OCI-LY7 (cell line): Measurements from ENCODE around the gene HAPLN2. TPM values are rescaled to one million over a fixed set of nuclear protein-coding genes. Genes with fewer than 3 reads are reported as not detected.
A peak's percentile ranks its signal among the peaks of the same experiment; 100 is the strongest.
"Not testable (repeated sequence)": the region's sequence is repeated elsewhere in the genome, so short reads cannot be mapped to it uniquely, and the experiment has no call there.

ENCODE experiments used
- BruUV-seq: library from RNA; stranded (reverse); fragments of 400-500 nt; replicated peaks from 2 replicates; lab custom pipeline; 2021; lab: Mats Ljungman, UMichigan
- CTCF ChIA-PET: fragments of 300-600 bp; sonication (Branson Sonifier 250); formaldehyde crosslinking; loops from one replicate; lab custom pipeline; 2022; ENCODE audit warnings: antibody characterized with exemption; ENCODE audit not compliant: unreplicated experiment; lab: Charles Lee
- POLR2A ChIA-PET: fragments of 300-600 bp; sonication (Branson Sonifier 250); formaldehyde crosslinking; loops from one replicate; lab custom pipeline; 2022; ENCODE audit warnings: antibody characterized with exemption; lab: Charles Lee
- DNase-seq: peaks from one replicate; pipeline ENCODE4 v3.0.0-alpha.2; 2015; ENCODE audit warnings: low spot score
- H2AFZ ChIP-seq: fragments of 200-600 bp; sonication (generic), shearing (Covaris generic); 2 replicates; pipeline ENCODE4 v1.6.1; 2014; ENCODE audit warnings: mild to moderate bottlenecking, antibody characterized with exemption, low read length, moderate library complexity
- H3K27ac ChIP-seq: fragments of 200-600 bp; sonication (generic); 2 replicates; pipeline ENCODE4 v1.5.1; 2014; ENCODE audit warnings: mixed run types, low read depth, mild to moderate bottlenecking, moderate library complexity, low read length, inconsistent platforms; ENCODE audit not compliant: poor library complexity, severe bottlenecking
- H3K36me3 ChIP-seq: fragments of 200-600 bp; sonication (generic); 2 replicates; pipeline ENCODE4 v1.6.1; 2014; ENCODE audit warnings: mild to moderate bottlenecking, antibody characterized with exemption, low read length, moderate library complexity, mixed read lengths; ENCODE audit not compliant: insufficient read depth
- H3K4me1 ChIP-seq: fragments of 200-600 bp; sonication (generic); 2 replicates; pipeline ENCODE4 v1.5.1; 2014; ENCODE audit warnings: mild to moderate bottlenecking, low read length; ENCODE audit not compliant: insufficient read depth, poor library complexity, severe bottlenecking
- H3K4me2 ChIP-seq: fragments of 200-600 bp; sonication (generic); 2 replicates; pipeline ENCODE4 v1.6.1; 2014; ENCODE audit warnings: mild to moderate bottlenecking, low read length
- H3K4me3 ChIP-seq: fragments of 200-600 bp; sonication (generic); 2 replicates; pipeline ENCODE4 v1.5.1; 2014; ENCODE audit warnings: mild to moderate bottlenecking, low read depth, low read length; ENCODE audit not compliant: poor library complexity, severe bottlenecking
- H3K79me2 ChIP-seq: fragments of 200-600 bp; sonication (generic); 2 replicates; pipeline ENCODE4 v1.6.1; 2016; ENCODE audit warnings: low read depth, mild to moderate bottlenecking, low read length, moderate library complexity, mixed read lengths; ENCODE audit not compliant: insufficient read depth
- H3K9me2 ChIP-seq: fragments of 200-600 bp; sonication (generic); 2 replicates; pipeline ENCODE4 v1.6.1; 2016; ENCODE audit warnings: mild to moderate bottlenecking, low read length, mixed read lengths; ENCODE audit not compliant: insufficient read depth
- H3K9me3 ChIP-seq: fragments of 200-600 bp; sonication (generic); 2 replicates; pipeline ENCODE4 v1.6.1; 2014; ENCODE audit warnings: mild to moderate bottlenecking, mixed run types, low read length, mixed read lengths
- H4K20me1 ChIP-seq: fragments of 200-600 bp; sonication (generic); 2 replicates; pipeline ENCODE4 v1.6.1; 2014; ENCODE audit warnings: mild to moderate bottlenecking, antibody characterized with exemption, low read length, moderate library complexity, mixed read lengths; ENCODE audit not compliant: insufficient read depth
- EZH2phosphoT487 ChIP-seq: fragments of 200-600 bp; sonication (generic); IDR thresholded peaks from 2 replicates; pipeline ENCODE4 v1.6.1; 2018; ENCODE audit warnings: low read depth, borderline replicate concordance, mild to moderate bottlenecking, mixed run types, antibody characterized with exemption, low read length, moderate library complexity, mixed read lengths
- intact Hi-C: fragments of 100-400 bp; cut with micrococcal nuclease; formaldehyde crosslinking; loops from one replicate; pipeline ENCODE4 v1.10.0; 2022; ENCODE audit not compliant: unreplicated experiment
- total RNA-seq, 2 experiments: library from RNA; depleted of rRNA in 1 of 2; stranded (reverse); fragments of >200 nt in 1 of 2; shearing (Covaris generic) in 1 of 2; gene quantifications; 2 replicates each; pipeline ENCODE4 v1.2.3, GENCODE V29; 2014 to 2022
- TF ChIP-seq, protein P1 (sequence below): fragments of 200-600 bp; sonication (generic); conservative IDR thresholded peaks from 2 replicates; pipeline ENCODE4 v1.5.1; 2014; ENCODE audit warnings: mild to moderate bottlenecking, antibody characterized with exemption, low read length, moderate library complexity, mixed read lengths

Gene HAPLN2
- total RNA-seq, 2 experiments from 2014 or later: 0.41 to 1.1 TPM

DNA sequence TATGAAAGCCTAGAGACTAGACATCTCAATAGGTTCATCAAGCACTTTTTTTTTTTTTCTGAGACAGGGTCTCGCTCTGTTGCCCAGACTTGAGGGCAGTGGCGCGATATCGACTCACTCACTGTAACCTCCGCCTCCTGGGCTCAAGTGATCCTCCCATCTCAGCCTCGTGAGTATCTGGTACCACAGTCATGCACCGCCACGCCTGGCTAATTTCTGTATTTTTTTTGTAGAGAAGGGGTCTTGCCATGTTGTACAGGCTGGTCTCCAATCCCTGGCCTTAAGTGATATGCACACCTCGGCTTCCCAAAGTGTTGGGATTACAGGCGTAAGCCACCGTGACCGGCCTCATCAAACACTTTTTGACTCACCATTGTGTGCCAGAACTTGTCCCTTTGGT is 17.3 kb upstream of the HAPLN2 start:
- DNase-seq: peak; percentile 58
- POLR2A ChIA-PET: interaction anchor here (0.6 to 4.7 kb wide), 6 partner anchors 10 to 1574 kb away, joined by 3 to 27 read pairs (median 3); partner anchors contain the start of gene NAXE
- CTCF ChIA-PET: interaction anchor here (1.4 kb wide), 1 partner anchor 10 kb away, joined by 4 read pairs; the partner anchor contains the start of gene NAXE
- peak overlapping the region; percentile 78 for H3K4me3 ChIP-seq
- intact Hi-C loops: loop anchor here (1.0 kb wide), 1 partner anchor 145 kb away; no protein-coding TSS in a partner anchor
- no peaks in the 10 kb centered on the region for H3K9me3 ChIP-seq
- TF ChIP-seq, protein P1, sequence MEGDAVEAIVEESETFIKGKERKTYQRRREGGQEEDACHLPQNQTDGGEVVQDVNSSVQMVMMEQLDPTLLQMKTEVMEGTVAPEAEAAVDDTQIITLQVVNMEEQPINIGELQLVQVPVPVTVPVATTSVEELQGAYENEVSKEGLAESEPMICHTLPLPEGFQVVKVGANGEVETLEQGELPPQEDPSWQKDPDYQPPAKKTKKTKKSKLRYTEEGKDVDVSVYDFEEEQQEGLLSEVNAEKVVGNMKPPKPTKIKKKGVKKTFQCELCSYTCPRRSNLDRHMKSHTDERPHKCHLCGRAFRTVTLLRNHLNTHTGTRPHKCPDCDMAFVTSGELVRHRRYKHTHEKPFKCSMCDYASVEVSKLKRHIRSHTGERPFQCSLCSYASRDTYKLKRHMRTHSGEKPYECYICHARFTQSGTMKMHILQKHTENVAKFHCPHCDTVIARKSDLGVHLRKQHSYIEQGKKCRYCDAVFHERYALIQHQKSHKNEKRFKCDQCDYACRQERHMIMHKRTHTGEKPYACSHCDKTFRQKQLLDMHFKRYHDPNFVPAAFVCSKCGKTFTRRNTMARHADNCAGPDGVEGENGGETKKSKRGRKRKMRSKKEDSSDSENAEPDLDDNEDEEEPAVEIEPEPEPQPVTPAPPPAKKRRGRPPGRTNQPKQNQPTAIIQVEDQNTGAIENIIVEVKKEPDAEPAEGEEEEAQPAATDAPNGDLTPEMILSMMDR: no peak
- no peak for TF ChIP-seq EZH2phosphoT487
- BruUV-seq: no TSS peak
- peaks cover 27% of the 10 kb centered on the region for H3K4me1 ChIP-seq
- peaks cover 29% of the 10 kb centered on the region for H3K36me3 ChIP-seq
- H3K27ac ChIP-seq: peak overlapping the region; percentile 69
- no peaks in the 10 kb centered on the region for H3K9me2 ChIP-seq
- peak overlapping the region; percentile 97 for H2AFZ ChIP-seq
- H4K20me1 ChIP-seq: no peaks in the 10 kb centered on the region
- H3K79me2 ChIP-seq: peaks cover 40% of the 10 kb centered on the region
- peak overlapping the region; percentile 91 for H3K4me2 ChIP-seq

- peaks cover 34% of the 10 kb centered on the region for H3K4me1 ChIP-seq
- peak overlapping the region; percentile 97; the same call in 1 of the 2 replicates for H2AFZ ChIP-seq
- H3K9me2 ChIP-seq: no peaks in the 10 kb centered on the region
- BruUV-seq: no TSS peak
- H3K79me2 ChIP-seq: peaks cover 40% of the 10 kb centered on the region
- peaks cover 22% of the 10 kb centered on the region for H3K36me3 ChIP-seq
- peak overlapping the region; percentile 78 for H3K4me3 ChIP-seq
- no peaks in the 10 kb centered on the region for H4K20me1 ChIP-seq
- DNase-seq: peak; percentile 73
- H3K4me2 ChIP-seq: peak overlapping the region; percentile 91
- ChIA-PET POLR2A (interaction anchor here (0.6 to 4.7 kb wide), 5 partner anchors 11 to 510 kb away, joined by 3 to 27 read pairs (median 3); partner anchors contain the start of gene NAXE), CTCF (interaction anchor here (1.4 kb wide), 1 partner anchor 11 kb away, joined by 4 read pairs; the partner anchor contains the start of gene NAXE)
- no peak for TF ChIP-seq EZH2phosphoT487
- TF ChIP-seq, protein P1: peak; percentile 89
- intact Hi-C loops: no loop called here
- H3K27ac ChIP-seq: peak overlapping the region; percentile 69
- H3K9me3 ChIP-seq: no peaks in the 10 kb centered on the region
Observed at GRCh38 chr1:156602557-156602993, 16.6 kb upstream of the HAPLN2 start.

DNA sequence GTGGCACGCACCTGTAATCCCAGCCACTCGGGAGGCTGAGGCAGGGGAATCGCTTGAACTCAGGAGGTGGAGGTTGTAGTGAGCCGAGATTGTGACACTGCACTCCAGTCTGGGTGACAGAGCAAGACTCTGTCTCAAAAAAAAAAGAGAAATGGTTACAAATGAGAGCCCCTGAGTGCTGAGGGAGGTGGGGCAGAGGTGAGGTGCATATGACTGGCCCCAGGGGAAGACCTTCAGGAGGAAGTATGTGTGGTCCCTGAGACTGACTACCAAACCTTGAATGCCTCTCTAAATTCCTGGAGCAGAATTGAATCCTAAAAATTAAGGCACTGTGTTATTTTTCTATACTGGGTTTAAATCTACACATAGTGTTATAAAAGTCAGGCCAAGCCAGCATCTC is 11.9 kb upstream of the HAPLN2 start:
- H3K79me2 ChIP-seq, H2AFZ ChIP-seq, H3K9me2 ChIP-seq, H3K4me3 ChIP-seq, H3K27ac ChIP-seq, H4K20me1 ChIP-seq, H3K9me3 ChIP-seq, POLR2A ChIA-PET, intact Hi-C loops, CTCF ChIA-PET, H3K36me3 ChIP-seq, BruUV-seq: not testable (repeated sequence)
- peak; percentile 37 for DNase-seq
- peak overlapping the region; percentile 10; the same call in 1 of the 2 replicates for H3K4me2 ChIP-seq
- H3K4me1 ChIP-seq: peaks cover 33% of the 10 kb centered on the region
